HG02610 (cell line): ENCODE measurements around the gene MAP3K21.

Experiments used
- ATAC-seq: cut with Tn5 transposase; IDR thresholded peaks from one replicate; pipeline ENCODE4 v1.9.1; 2021; ENCODE audit warnings: mild to moderate bottlenecking, moderate library complexity; ENCODE audit not compliant: unreplicated experiment

Gene MAP3K21

GRCh38 chr1:233386336-233386735 lies 58.8 kb downstream of the MAP3K21 start:
- ATAC-seq, result no peak

GRCh38 chr1:233387585-233387984 lies 60.1 kb downstream of the MAP3K21 start:
- ATAC-seq, result no peak

- no peak for ATAC-seq
Observed at GRCh38 chr1:233389169-233389568, 61.6 kb downstream of the MAP3K21 start.

GRCh38 chr1:233389893-233390292 lies 62.4 kb downstream of the MAP3K21 start:
- ATAC-seq, result no peak

GRCh38 chr1:233390842-233391737 lies 63.6 kb downstream of the MAP3K21 start:
- no peak for ATAC-seq

GRCh38 chr1:233393084-233393840 lies 65.7 kb downstream of the MAP3K21 start:
- no peak for ATAC-seq

GRCh38 chr1:233393926-233394680 lies 66.6 kb downstream of the MAP3K21 start:
- no peak for ATAC-seq

GRCh38 chr1:233394860-233395717 lies 67.6 kb downstream of the MAP3K21 start:
- no peak for ATAC-seq

GRCh38 chr1:233395863-233396646 lies 68.5 kb downstream of the MAP3K21 start:
- ATAC-seq, result no peak

- no peak for ATAC-seq
Observed at GRCh38 chr1:233406339-233406960, 78.9 kb downstream of the MAP3K21 start.

- ATAC-seq, result no peak
Observed at GRCh38 chr1:233406994-233407631, 79.6 kb downstream of the MAP3K21 start.

GRCh38 chr1:233409540-233409939 lies 82.0 kb downstream of the MAP3K21 start:
- ATAC-seq, result no peak

- no peak for ATAC-seq
Observed at GRCh38 chr1:233410906-233411305, 83.4 kb downstream of the MAP3K21 start.

GRCh38 chr1:233412812-233413211 lies 85.3 kb downstream of the MAP3K21 start:
- ATAC-seq, result no peak

- ATAC-seq, result no peak
Observed at GRCh38 chr1:233421293-233421692, 93.8 kb downstream of the MAP3K21 start.

- no peak for ATAC-seq
Observed at GRCh38 chr1:233424779-233425178, 97.3 kb downstream of the MAP3K21 start.

GRCh38 chr1:233427907-233428306 lies 100.4 kb downstream of the MAP3K21 start:
- ATAC-seq, result no peak

- ATAC-seq, result no peak
Observed at GRCh38 chr1:233431753-233432403, 104.4 kb downstream of the MAP3K21 start.
